Measurements from ENCODE around the gene SEC24D.

- no peak for TF ChIP-seq EZH2phosphoT487 (IDR thresholded peaks at IDR 0.05; ENCODE audit: borderline replicate concordance, low read length)
- TF ChIP-seq EZH2 (IDR thresholded peaks at IDR 0.05; ENCODE audit: low read length, unreplicated experiment), result no peak
Measured at GRCh38 chr4:118867311-118868067, 31.6 kb upstream of the SEC24D start.

Measured in PC-3 (cell line).